IPS-18a (cell line): ENCODE data around the gene ST3GAL6.

Experiments used
- H3K27ac ChIP-seq: one replicate; pipeline ENCODE4 v1.5.1; 2013; ENCODE audit warnings: low read length
- H3K27me3 ChIP-seq: one replicate; pipeline ENCODE4 v1.6.1; 2013; ENCODE audit warnings: mild to moderate bottlenecking, low read length; ENCODE audit not compliant: control insufficient read depth, insufficient read depth
- H3K36me3 ChIP-seq: one replicate; pipeline ENCODE4 v1.6.1; 2013; ENCODE audit warnings: low read depth, low read length; ENCODE audit not compliant: control insufficient read depth
- H3K4me1 ChIP-seq: one replicate; pipeline ENCODE4 v1.6.1; 2013; ENCODE audit warnings: low read depth, low read length; ENCODE audit not compliant: control insufficient read depth
- H3K4me3 ChIP-seq: one replicate; pipeline ENCODE4 v1.5.1; 2013; ENCODE audit warnings: low read length
- H3K9ac ChIP-seq: one replicate; pipeline ENCODE4 v1.6.1; 2013; ENCODE audit warnings: mild to moderate bottlenecking, low read length, moderate library complexity
- H3K9me3 ChIP-seq: one replicate; pipeline ENCODE4 v1.6.1; 2013; ENCODE audit warnings: low read depth, low read length; ENCODE audit not compliant: control insufficient read depth

Gene ST3GAL6

DNA sequence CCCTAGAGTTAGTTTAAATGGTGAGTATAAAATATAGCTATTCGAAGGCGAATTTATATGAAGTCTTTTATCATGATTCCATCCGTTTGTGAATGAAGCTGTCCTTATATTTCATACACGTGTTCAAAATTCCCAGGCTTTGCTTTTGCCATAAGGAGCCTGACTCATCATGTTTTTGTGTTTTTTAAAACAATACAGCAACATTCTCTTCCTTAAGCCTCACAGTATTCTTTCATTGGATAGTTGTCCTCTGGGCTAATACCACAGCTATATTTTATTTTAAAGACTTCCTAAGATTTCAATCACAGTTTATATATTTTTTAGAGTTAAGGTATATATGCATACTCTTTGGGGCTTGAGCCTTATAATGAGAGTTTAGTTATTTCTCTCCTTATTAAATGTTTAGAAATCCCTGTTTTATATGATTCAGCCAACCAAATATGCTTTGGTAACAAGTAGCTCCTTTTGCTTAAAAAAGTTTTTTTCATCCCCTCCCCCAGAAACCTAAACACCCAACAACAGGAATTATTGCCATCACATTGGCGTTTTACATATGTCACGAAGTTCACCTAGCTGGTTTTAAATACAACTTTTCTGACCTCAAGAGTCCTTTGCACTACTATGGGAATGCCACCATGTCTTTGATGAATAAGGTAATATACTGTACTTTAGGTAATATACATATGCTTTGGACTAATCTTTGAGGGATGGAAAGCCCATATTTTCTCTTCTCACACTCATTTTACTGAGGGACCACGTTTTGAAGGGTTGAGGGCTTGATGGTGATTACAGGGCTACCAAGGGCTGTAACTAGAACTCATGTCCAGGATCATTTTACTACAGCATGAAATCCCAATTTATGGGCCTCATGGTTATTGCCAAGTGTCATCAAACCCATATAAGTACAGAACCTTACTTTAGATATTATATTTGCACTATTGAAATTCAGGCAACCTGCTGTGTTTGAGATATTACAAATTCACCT lies 28.5 kb downstream of the ST3GAL6 start:
- Histone ChIP-seq H3K27ac (no peak overlapping the region), H3K9ac (no peak overlapping the region), H3K36me3 (peaks cover 5% of the 10 kb centered on the region), H3K27me3 (no peaks in the 10 kb centered on the region), H3K9me3 (no peaks in the 10 kb centered on the region), H3K4me1 (no peaks in the 10 kb centered on the region), H3K4me3 (no peak overlapping the region)

DNA sequence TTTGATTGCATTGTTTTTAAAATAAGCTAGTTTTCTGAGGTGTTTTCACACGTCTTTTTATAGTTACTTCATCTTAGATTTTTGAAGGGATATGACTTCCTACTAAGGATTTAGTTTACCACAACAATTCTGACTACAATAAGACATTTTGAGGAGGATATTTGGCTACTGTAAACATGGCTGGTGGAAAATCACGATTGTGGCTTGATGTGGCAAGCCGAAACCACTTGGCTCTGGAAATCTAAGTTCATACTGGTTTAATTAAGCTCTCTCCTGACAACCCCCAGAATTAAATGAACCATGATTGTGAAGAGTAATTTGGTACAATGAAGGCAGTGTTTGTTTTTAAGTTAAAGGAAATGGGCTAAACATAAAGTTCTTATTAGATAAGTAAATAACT lies 30.8 kb downstream of the ST3GAL6 start:
- no peak overlapping the region for H3K27ac ChIP-seq
- H3K36me3 ChIP-seq = peaks cover 18% of the 10 kb centered on the region
- no peaks in the 10 kb centered on the region for H3K4me1 ChIP-seq
- no peak overlapping the region for H3K9ac ChIP-seq
- no peaks in the 10 kb centered on the region for H3K27me3 ChIP-seq
- H3K9me3 ChIP-seq = no peaks in the 10 kb centered on the region
- H3K4me3 ChIP-seq = no peak overlapping the region

DNA sequence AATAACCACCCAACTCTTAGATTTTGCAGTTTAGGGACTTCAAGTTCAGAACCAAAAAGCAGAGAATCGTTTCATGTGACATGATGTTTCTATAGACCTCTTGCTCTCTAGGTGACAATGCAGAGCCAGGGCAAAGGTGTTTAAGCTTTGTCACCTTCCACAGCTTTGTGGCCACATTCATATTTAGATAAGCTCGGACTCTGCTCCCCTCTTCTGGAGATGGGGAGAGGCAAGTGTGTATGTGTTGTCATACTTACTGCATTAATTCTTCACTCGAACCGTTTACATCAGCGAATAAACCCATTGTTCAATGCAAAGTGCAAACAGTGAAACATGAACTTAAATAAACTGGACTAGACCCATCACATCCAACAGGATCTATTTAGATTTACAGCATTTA lies 33.2 kb downstream of the ST3GAL6 start:
- Histone ChIP-seq H3K9me3 (no peaks in the 10 kb centered on the region), H3K27me3 (no peaks in the 10 kb centered on the region), H3K4me1 (no peaks in the 10 kb centered on the region), H3K9ac (no peak overlapping the region), H3K27ac (no peak overlapping the region), H3K4me3 (no peak overlapping the region), H3K36me3 (peaks cover 37% of the 10 kb centered on the region)

DNA sequence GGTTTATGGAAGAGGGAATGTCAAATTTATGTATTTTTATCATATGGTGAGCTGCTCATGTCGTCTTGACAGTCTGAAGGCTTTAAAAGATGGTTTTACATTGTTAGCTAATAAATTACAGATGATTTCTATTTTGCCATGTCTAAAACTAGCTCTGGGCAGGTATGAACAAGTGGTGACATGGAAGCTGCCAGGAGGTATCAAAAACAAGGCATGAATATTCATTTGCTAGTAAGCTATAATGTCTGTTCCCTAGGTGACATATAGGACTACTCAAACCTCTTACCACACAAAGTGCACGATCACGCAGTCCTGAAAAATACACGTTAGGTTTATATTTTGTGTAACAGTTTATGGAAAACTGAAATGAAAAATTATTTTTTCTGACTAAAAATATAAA lies 34.8 kb downstream of the ST3GAL6 start:
- Histone ChIP-seq H3K4me1 (no peaks in the 10 kb centered on the region), H3K9ac (no peak overlapping the region), H3K36me3 (peaks cover 37% of the 10 kb centered on the region), H3K27me3 (no peaks in the 10 kb centered on the region), H3K4me3 (no peak overlapping the region), H3K27ac (no peak overlapping the region), H3K9me3 (no peaks in the 10 kb centered on the region)

DNA sequence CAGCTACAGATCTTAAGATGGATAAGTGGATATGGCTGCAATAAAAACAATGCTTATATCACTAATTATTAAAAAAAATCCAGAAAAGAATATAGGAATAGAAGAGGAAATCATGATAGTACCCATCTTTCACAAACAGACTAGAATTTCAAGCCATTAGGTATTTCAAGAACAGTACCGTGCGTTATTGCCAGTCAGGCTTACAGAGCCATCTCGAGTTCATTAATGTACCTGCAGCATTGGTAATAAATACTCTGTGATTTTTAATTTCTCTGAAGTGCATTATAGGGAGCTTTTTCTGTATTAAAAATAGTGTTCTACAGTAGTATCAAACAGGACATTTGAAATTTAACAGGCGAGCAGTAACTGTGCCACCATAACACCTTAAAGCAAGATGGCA lies 35.7 kb downstream of the ST3GAL6 start:
- no peaks in the 10 kb centered on the region for H3K4me1 ChIP-seq
- H3K36me3 ChIP-seq = peaks cover 37% of the 10 kb centered on the region
- no peak overlapping the region for H3K9ac ChIP-seq
- H3K4me3 ChIP-seq = no peak overlapping the region
- no peaks in the 10 kb centered on the region for H3K27me3 ChIP-seq
- no peaks in the 10 kb centered on the region for H3K9me3 ChIP-seq
- H3K27ac ChIP-seq = no peak overlapping the region

DNA sequence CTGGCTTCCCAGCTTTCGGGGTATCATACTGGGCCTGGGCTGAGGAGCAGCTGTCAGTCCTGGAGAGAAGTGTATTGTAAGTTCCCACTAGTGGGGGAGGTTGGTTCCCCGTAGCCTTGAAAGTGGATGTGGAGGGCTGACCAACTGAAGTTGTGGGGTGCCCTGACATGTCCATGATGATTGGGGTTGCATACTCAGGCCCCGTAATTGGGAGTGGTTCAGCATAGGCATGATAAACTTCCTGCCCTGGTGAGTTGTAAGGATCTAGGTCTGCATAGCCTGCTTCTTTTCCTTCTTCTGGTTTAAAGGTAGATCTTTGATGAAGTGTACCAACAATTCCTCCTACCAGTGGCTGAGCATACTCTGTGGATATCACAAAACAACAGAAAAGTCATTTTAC lies 36.3 kb downstream of the ST3GAL6 start:
- Histone ChIP-seq H3K9me3 (no peaks in the 10 kb centered on the region), H3K36me3 (peaks cover 37% of the 10 kb centered on the region), H3K27ac (no peak overlapping the region), H3K27me3 (no peaks in the 10 kb centered on the region), H3K4me1 (no peaks in the 10 kb centered on the region), H3K9ac (no peak overlapping the region), H3K4me3 (no peak overlapping the region)

DNA sequence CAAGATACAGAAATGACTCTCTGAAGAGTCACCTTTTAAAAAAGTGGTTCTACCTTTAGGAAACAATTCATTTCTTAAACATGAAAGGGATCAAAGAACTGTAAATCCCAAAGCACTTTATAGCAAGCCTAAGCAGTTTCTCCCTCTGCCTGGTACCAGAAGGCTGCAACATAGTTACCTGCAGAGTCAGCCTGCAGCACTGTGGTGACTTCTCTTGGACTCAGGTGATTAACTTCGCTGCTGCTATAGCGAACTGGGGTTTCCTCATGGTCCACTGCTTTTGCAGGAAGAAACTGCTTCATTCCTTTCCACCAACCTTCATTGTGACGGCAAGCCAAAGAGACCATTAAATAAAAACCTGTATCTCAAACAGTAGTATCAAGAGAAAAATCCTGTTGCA lies 37.3 kb downstream of the ST3GAL6 start:
- no peaks in the 10 kb centered on the region for H3K27me3 ChIP-seq
- no peaks in the 10 kb centered on the region for H3K9me3 ChIP-seq
- H3K36me3 ChIP-seq = peaks cover 45% of the 10 kb centered on the region
- H3K9ac ChIP-seq = no peak overlapping the region
- no peak overlapping the region for H3K4me3 ChIP-seq
- H3K27ac ChIP-seq = no peak overlapping the region
- H3K4me1 ChIP-seq = no peaks in the 10 kb centered on the region

DNA sequence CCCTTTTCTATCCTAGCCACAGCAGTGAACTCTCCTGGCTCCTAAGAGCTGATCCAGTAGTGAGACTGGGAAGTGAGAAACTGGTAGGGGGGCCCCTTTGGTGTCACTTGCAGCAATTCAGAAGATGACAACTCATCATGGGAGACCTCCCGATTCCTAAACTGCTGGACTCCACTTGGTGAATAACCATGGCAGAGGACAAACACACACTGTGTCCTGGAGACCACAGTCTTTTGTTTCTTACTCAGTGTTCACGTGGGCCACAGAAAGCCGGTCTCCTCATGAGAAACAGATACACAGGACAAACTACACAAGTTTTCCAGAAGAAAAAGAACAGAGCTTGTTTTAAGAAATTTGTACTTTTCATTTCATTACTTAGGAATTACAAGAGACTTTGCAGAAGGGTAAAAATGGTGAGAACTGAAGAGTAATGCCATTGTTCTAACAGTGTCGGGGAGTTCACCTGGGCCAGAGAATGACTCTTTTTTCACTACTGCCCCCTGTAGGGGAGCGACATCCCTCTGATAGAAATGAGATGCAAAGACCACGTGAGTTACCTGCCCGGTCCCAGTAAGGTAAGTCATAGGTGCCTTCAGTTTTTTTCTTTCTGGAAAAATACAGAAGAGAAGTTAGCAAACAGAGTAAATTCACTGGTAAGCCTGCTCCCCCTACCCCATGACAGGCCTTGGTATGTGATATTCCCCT lies 38.1 kb downstream of the ST3GAL6 start:
- no peaks in the 10 kb centered on the region for H3K4me1 ChIP-seq
- peaks cover 50% of the 10 kb centered on the region for H3K36me3 ChIP-seq
- H3K27me3 ChIP-seq = no peaks in the 10 kb centered on the region
- no peak overlapping the region for H3K9ac ChIP-seq
- H3K9me3 ChIP-seq = no peaks in the 10 kb centered on the region
- no peak overlapping the region for H3K4me3 ChIP-seq
- H3K27ac ChIP-seq = no peak overlapping the region

DNA sequence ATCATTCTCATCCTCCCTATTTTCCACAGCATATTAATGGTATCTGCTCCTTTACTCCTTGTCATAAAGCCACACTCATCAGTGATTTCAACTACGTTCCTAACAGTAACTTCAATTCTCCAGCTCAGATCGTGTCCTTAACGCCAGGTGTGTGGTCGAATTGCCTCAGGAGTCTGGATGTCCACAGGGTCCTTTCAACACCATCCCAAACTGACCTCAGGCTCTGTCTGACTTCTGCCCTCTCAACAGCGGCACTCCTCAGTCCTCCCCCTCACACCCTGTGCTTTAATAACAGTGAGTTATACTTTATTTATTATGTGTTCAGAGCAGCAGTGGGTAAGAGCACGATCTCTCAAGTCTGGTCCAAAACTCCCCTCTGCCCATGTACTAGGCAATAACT lies 42.4 kb downstream of the ST3GAL6 start:
- Histone ChIP-seq H3K4me3 (no peak overlapping the region), H3K9me3 (no peaks in the 10 kb centered on the region), H3K36me3 (peaks cover 50% of the 10 kb centered on the region), H3K4me1 (no peaks in the 10 kb centered on the region), H3K27ac (no peak overlapping the region), H3K27me3 (no peaks in the 10 kb centered on the region), H3K9ac (no peak overlapping the region)

DNA sequence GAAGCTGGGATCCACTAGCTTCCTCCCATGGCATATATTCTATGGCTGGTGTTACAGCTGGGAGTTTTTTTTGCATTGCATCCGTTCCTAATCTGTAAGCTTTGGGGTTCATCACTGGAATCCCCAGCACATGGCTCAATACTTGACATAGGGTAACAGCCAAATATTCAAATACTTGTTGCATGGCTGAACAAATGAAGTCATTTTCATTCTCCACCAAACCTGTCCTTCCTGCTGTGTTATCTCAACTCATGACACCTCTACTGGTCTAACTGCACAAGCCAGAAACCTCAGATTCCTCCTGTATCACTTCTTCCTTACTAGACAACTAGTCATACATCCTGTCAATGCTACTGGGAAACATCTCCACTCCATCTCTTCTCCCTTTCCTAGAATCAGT lies 43.4 kb downstream of the ST3GAL6 start:
- peaks cover 54% of the 10 kb centered on the region for H3K36me3 ChIP-seq
- no peaks in the 10 kb centered on the region for H3K27me3 ChIP-seq
- no peaks in the 10 kb centered on the region for H3K9me3 ChIP-seq
- no peak overlapping the region for H3K9ac ChIP-seq
- H3K4me3 ChIP-seq = no peak overlapping the region
- H3K4me1 ChIP-seq = no peaks in the 10 kb centered on the region
- no peak overlapping the region for H3K27ac ChIP-seq

DNA sequence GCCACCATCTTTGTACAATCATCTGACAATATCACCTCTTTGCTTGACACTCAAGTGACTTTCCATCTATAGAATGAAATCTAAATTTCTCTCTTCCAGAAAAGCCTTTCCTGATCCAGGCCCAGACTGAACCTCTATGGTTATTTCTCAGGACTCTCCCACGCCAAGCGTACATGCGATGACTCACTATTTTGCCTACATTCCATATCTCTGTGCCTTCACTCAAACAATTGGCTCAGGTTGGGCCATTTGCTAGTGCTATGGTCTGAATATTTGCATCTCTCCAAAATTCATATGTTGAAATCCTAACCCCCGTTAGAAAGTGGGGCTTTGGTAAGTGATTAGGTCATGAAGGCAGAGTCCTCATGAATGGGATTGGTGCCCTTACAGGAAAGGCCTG lies 43.9 kb downstream of the ST3GAL6 start:
- Histone ChIP-seq H3K27ac (no peak overlapping the region), H3K4me3 (no peak overlapping the region), H3K9ac (no peak overlapping the region), H3K36me3 (peaks cover 58% of the 10 kb centered on the region), H3K9me3 (no peaks in the 10 kb centered on the region), H3K27me3 (no peaks in the 10 kb centered on the region), H3K4me1 (no peaks in the 10 kb centered on the region)
